ENCODE measurements around the gene ARHGAP18.
A peak's percentile ranks its signal among the peaks of the same experiment; 100 is the strongest.

Gene ARHGAP18

GRCh38 chr6:129708496-129709195 lies 1.3 kb downstream of the ARHGAP18 start:
- H3K9me3 Mint-ChIP-seq, result no peaks in the 10 kb centered on the region
- H3K27ac Mint-ChIP-seq, result no peak overlapping the region
- peaks cover 50% of the 10 kb centered on the region for H3K4me1 Mint-ChIP-seq (ENCODE audit: low read depth)
- no peak for DNase-seq (ENCODE audit: low spot score)
- H3K4me3 Mint-ChIP-seq, result peak overlapping the region; percentile 98
- no peaks in the 10 kb centered on the region for H3K27me3 Mint-ChIP-seq (ENCODE audit: low read depth)
- H3K36me3 Mint-ChIP-seq (ENCODE audit: low read depth), result peaks cover 14% of the 10 kb centered on the region

GRCh38 chr6:129707882-129708495 lies 2.0 kb downstream of the ARHGAP18 start:
- DNase-seq (ENCODE audit: low spot score), result no peak
- Mint-ChIP-seq H3K9me3 (no peaks in the 10 kb centered on the region), H3K36me3 (ENCODE audit: low read depth) (peaks cover 14% of the 10 kb centered on the region), H3K27ac (peak overlapping the region; percentile 3), H3K4me3 (peak overlapping the region; percentile 98), H3K27me3 (ENCODE audit: low read depth) (no peaks in the 10 kb centered on the region), H3K4me1 (ENCODE audit: low read depth) (peaks cover 48% of the 10 kb centered on the region)

GRCh38 chr6:129707028-129707427 lies 2.9 kb downstream of the ARHGAP18 start:
- H3K4me1 Mint-ChIP-seq (ENCODE audit: low read depth), result peaks cover 51% of the 10 kb centered on the region

GRCh38 chr6:129705212-129705611 lies 4.8 kb downstream of the ARHGAP18 start:
- H3K4me1 Mint-ChIP-seq (ENCODE audit: low read depth), result peaks cover 51% of the 10 kb centered on the region
- H3K27me3 Mint-ChIP-seq (ENCODE audit: low read depth), result no peaks in the 10 kb centered on the region
- peaks cover 23% of the 10 kb centered on the region for H3K36me3 Mint-ChIP-seq (ENCODE audit: low read depth)
- no peak overlapping the region for H3K4me3 Mint-ChIP-seq
- no peak overlapping the region for H3K27ac Mint-ChIP-seq
- no peak for DNase-seq (ENCODE audit: low spot score)
- no peaks in the 10 kb centered on the region for H3K9me3 Mint-ChIP-seq

More at GRCh38 chr6:129707028-129707427, 2.9 kb downstream of the ARHGAP18 start:
- Mint-ChIP-seq H3K9me3 (no peaks in the 10 kb centered on the region), H3K36me3 (ENCODE audit: low read depth) (peaks cover 19% of the 10 kb centered on the region), H3K27me3 (ENCODE audit: low read depth) (no peaks in the 10 kb centered on the region), H3K4me3 (no peak overlapping the region), H3K27ac (no peak overlapping the region)
- no peak for DNase-seq (ENCODE audit: low spot score)

GRCh38 chr6:129704708-129705107 lies 5.3 kb downstream of the ARHGAP18 start:
- H3K36me3 Mint-ChIP-seq (ENCODE audit: low read depth), result peaks cover 24% of the 10 kb centered on the region
- H3K4me3 Mint-ChIP-seq, result no peak overlapping the region
- H3K27ac Mint-ChIP-seq, result no peak overlapping the region
- no peaks in the 10 kb centered on the region for H3K27me3 Mint-ChIP-seq (ENCODE audit: low read depth)
- H3K9me3 Mint-ChIP-seq, result no peaks in the 10 kb centered on the region
- peaks cover 47% of the 10 kb centered on the region for H3K4me1 Mint-ChIP-seq (ENCODE audit: low read depth)
- no peak for DNase-seq (ENCODE audit: low spot score)

- Mint-ChIP-seq H3K36me3 (ENCODE audit: low read depth) (peaks cover 22% of the 10 kb centered on the region), H3K27me3 (ENCODE audit: low read depth) (no peaks in the 10 kb centered on the region), H3K27ac (no peak overlapping the region), H3K4me1 (ENCODE audit: low read depth) (peaks cover 38% of the 10 kb centered on the region), H3K4me3 (no peak overlapping the region), H3K9me3 (no peaks in the 10 kb centered on the region)
- DNase-seq (ENCODE audit: low spot score), result no peak
These were observed 8.1 kb downstream of the ARHGAP18 start for GRCh38 chr6:129701721-129702455.

GRCh38 chr6:129700666-129701065 lies 9.3 kb downstream of the ARHGAP18 start:
- H3K4me3 Mint-ChIP-seq, result no peak overlapping the region
- DNase-seq (ENCODE audit: low spot score), result no peak
- peaks cover 20% of the 10 kb centered on the region for H3K36me3 Mint-ChIP-seq (ENCODE audit: low read depth)
- peaks cover 50% of the 10 kb centered on the region for H3K4me1 Mint-ChIP-seq (ENCODE audit: low read depth)
- no peaks in the 10 kb centered on the region for H3K27me3 Mint-ChIP-seq (ENCODE audit: low read depth)
- no peak overlapping the region for H3K27ac Mint-ChIP-seq
- H3K9me3 Mint-ChIP-seq, result no peaks in the 10 kb centered on the region

- peaks cover 12% of the 10 kb centered on the region for H3K36me3 Mint-ChIP-seq (ENCODE audit: low read depth)
- H3K4me3 Mint-ChIP-seq, result no peak overlapping the region
- no peaks in the 10 kb centered on the region for H3K27me3 Mint-ChIP-seq (ENCODE audit: low read depth)
- no peaks in the 10 kb centered on the region for H3K9me3 Mint-ChIP-seq
- peaks cover 48% of the 10 kb centered on the region for H3K4me1 Mint-ChIP-seq (ENCODE audit: low read depth)
- H3K27ac Mint-ChIP-seq, result no peak overlapping the region
- DNase-seq (ENCODE audit: low spot score), result no peak
These were observed 10.3 kb downstream of the ARHGAP18 start for GRCh38 chr6:129699659-129700058.

GRCh38 chr6:129698430-129698829 lies 11.5 kb downstream of the ARHGAP18 start:
- no peaks in the 10 kb centered on the region for H3K27me3 Mint-ChIP-seq (ENCODE audit: low read depth)
- DNase-seq (ENCODE audit: low spot score), result no peak
- peaks cover 12% of the 10 kb centered on the region for H3K36me3 Mint-ChIP-seq (ENCODE audit: low read depth)
- no peak overlapping the region for H3K27ac Mint-ChIP-seq
- no peak overlapping the region for H3K4me3 Mint-ChIP-seq
- peaks cover 57% of the 10 kb centered on the region for H3K4me1 Mint-ChIP-seq (ENCODE audit: low read depth)
- H3K9me3 Mint-ChIP-seq, result no peaks in the 10 kb centered on the region

GRCh38 chr6:129697788-129698187 lies 12.2 kb downstream of the ARHGAP18 start:
- H3K36me3 Mint-ChIP-seq (ENCODE audit: low read depth), result peaks cover 15% of the 10 kb centered on the region
- H3K4me1 Mint-ChIP-seq (ENCODE audit: low read depth), result peaks cover 62% of the 10 kb centered on the region
- no peak for DNase-seq (ENCODE audit: low spot score)
- no peaks in the 10 kb centered on the region for H3K9me3 Mint-ChIP-seq
- no peaks in the 10 kb centered on the region for H3K27me3 Mint-ChIP-seq (ENCODE audit: low read depth)
- no peak overlapping the region for H3K27ac Mint-ChIP-seq
- no peak overlapping the region for H3K4me3 Mint-ChIP-seq

GRCh38 chr6:129696843-129697242 lies 13.1 kb downstream of the ARHGAP18 start:
- DNase-seq (ENCODE audit: low spot score), result no peak
- Mint-ChIP-seq H3K9me3 (no peaks in the 10 kb centered on the region), H3K27ac (peak overlapping the region; percentile 77), H3K4me3 (no peak overlapping the region), H3K4me1 (ENCODE audit: low read depth) (peaks cover 64% of the 10 kb centered on the region), H3K36me3 (ENCODE audit: low read depth) (peaks cover 12% of the 10 kb centered on the region), H3K27me3 (ENCODE audit: low read depth) (no peaks in the 10 kb centered on the region)

GRCh38 chr6:129696028-129696418 lies 14.0 kb downstream of the ARHGAP18 start:
- peaks cover 14% of the 10 kb centered on the region for H3K36me3 Mint-ChIP-seq (ENCODE audit: low read depth)
- peak overlapping the region; percentile 52 for H3K4me3 Mint-ChIP-seq
- H3K4me1 Mint-ChIP-seq (ENCODE audit: low read depth), result peaks cover 65% of the 10 kb centered on the region
- H3K27me3 Mint-ChIP-seq (ENCODE audit: low read depth), result no peaks in the 10 kb centered on the region
- no peaks in the 10 kb centered on the region for H3K9me3 Mint-ChIP-seq
- DNase-seq (ENCODE audit: low spot score), result no peak
- H3K27ac Mint-ChIP-seq, result peak overlapping the region; percentile 77

- H3K4me1 Mint-ChIP-seq (ENCODE audit: low read depth), result peaks cover 62% of the 10 kb centered on the region
- peak overlapping the region; percentile 52 for H3K4me3 Mint-ChIP-seq
These were observed 14.5 kb downstream of the ARHGAP18 start for GRCh38 chr6:129695373-129696027.

GRCh38 chr6:129694036-129694435 lies 15.9 kb downstream of the ARHGAP18 start:
- Mint-ChIP-seq H3K27me3 (ENCODE audit: low read depth) (no peaks in the 10 kb centered on the region), H3K27ac (no peak overlapping the region), H3K9me3 (no peaks in the 10 kb centered on the region), H3K4me1 (ENCODE audit: low read depth) (peaks cover 57% of the 10 kb centered on the region), H3K36me3 (ENCODE audit: low read depth) (peaks cover 7% of the 10 kb centered on the region), H3K4me3 (no peak overlapping the region)
- DNase-seq (ENCODE audit: low spot score), result no peak

More at GRCh38 chr6:129695373-129696027, 14.5 kb downstream of the ARHGAP18 start:
- Mint-ChIP-seq H3K27ac (peak overlapping the region; percentile 77), H3K36me3 (ENCODE audit: low read depth) (peaks cover 11% of the 10 kb centered on the region), H3K27me3 (ENCODE audit: low read depth) (no peaks in the 10 kb centered on the region), H3K9me3 (no peaks in the 10 kb centered on the region)
- DNase-seq (ENCODE audit: low spot score), result no peak
